Upper lobe of left lung (tissue), 4 donors: ENCODE data around the gene ATXN7L2.

ENCODE experiments used
- EP300 ChIP-seq, 4 donors: sonication (generic); formaldehyde crosslinking; IDR thresholded peaks; one replicate each; pipeline ENCODE4 v1.5.1; 2017; ENCODE audit warnings: antibody characterized with exemption in 4 of 4, control low read depth in 2 of 4
- POLR2A ChIP-seq, 4 donors: fragments of 450-650 bp; IDR thresholded peaks; one replicate each; pipeline ENCODE4 v1.5.1; 2016 to 2017; ENCODE audit warnings: antibody characterized with exemption in 4 of 4, mild to moderate bottlenecking in 2 of 4
- POLR2AphosphoS5 ChIP-seq, 2 donors: sonication (generic); formaldehyde crosslinking; IDR thresholded peaks; one replicate each; pipeline ENCODE4 v1.5.1; 2017; ENCODE audit warnings: antibody characterized with exemption in 2 of 2
- TF ChIP-seq, protein P1 (sequence below), 6 experiments: fragments of 450-650 bp in 4 of 6; fragments of 200-600 bp in 2 of 6; sonication (generic) in 2 of 6; IDR thresholded peaks; one replicate each; pipeline ENCODE4 v1.5.1; 2016 to 2019; ENCODE audit warnings: antibody characterized with exemption in 6 of 6

DNA sequence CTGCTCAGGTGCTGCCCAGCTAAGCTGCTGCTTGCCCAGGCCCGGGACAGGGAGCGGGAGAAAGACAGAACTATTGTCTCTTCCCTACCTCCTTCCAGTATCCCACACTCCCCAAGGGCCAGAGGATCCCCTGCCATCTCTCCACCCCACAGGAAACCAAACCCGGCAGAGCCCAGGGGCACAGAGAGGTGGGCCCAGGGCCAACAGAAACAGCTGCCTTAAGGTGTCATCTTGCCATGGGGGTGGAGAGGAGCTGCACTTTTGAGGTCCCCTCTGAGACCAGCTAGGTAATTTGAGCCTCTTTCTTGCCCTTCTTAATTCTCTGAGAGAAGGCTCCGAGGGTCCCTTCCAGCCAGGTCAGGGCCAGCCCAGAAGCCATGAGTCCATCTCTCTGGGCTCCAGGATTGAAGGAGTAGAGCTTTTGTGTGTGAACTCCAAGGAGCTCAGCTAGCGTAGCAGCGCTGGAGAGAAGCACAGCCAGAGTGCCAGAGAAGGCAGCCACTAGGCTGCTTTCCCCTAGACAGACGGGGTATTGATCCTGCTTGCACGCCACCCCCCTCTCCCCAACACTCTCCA is 46.3 kb downstream of the ATXN7L2 start:
- TF ChIP-seq POLR2A (IDR thresholded peaks at IDR 0.05) (no peak), POLR2AphosphoS5 (IDR thresholded peaks at IDR 0.05) (no peak), EP300 (IDR thresholded peaks at IDR 0.05) (no peak)
- TF ChIP-seq, protein P1, sequence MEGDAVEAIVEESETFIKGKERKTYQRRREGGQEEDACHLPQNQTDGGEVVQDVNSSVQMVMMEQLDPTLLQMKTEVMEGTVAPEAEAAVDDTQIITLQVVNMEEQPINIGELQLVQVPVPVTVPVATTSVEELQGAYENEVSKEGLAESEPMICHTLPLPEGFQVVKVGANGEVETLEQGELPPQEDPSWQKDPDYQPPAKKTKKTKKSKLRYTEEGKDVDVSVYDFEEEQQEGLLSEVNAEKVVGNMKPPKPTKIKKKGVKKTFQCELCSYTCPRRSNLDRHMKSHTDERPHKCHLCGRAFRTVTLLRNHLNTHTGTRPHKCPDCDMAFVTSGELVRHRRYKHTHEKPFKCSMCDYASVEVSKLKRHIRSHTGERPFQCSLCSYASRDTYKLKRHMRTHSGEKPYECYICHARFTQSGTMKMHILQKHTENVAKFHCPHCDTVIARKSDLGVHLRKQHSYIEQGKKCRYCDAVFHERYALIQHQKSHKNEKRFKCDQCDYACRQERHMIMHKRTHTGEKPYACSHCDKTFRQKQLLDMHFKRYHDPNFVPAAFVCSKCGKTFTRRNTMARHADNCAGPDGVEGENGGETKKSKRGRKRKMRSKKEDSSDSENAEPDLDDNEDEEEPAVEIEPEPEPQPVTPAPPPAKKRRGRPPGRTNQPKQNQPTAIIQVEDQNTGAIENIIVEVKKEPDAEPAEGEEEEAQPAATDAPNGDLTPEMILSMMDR (IDR thresholded peaks at IDR 0.05) = no peak
